Heart right ventricle (tissue), 16 donors: Measurements from ENCODE around the gene TNFSF15. TPM values are rescaled to one million over a fixed set of nuclear protein-coding genes. Genes with fewer than 3 reads are reported as not detected.

Experiments
- ATAC-seq, 8 donors: fragments of 200-7000 bp; cut with Tn5 transposase; one replicate each; pipeline ENCODE4 v1.9.1; 2020; ENCODE audit warnings: mild to moderate bottlenecking in 8 of 8, moderate library complexity in 8 of 8, moderate number of reproducible peaks in 1 of 8
- DNase-seq, 2 donors: peaks; one replicate each; pipeline ENCODE4 v3.0.0-alpha.2; 2020
- H3K27ac ChIP-seq, 10 donors: fragments of 200-600 bp; sonication (generic) in 2 of 10; one replicate each; pipeline versions ENCODE4 v1.5.0 to v1.8.0; 2020 to 2022; ENCODE audit warnings: mild to moderate bottlenecking in 3 of 10
- H3K27me3 ChIP-seq, 7 donors: fragments of 200-600 bp; one replicate each; pipeline ENCODE4 v1.8.0; 2021 to 2022; ENCODE audit warnings: mild to moderate bottlenecking in 2 of 7
- H3K36me3 ChIP-seq, 9 donors: fragments of 200-600 bp; sonication (generic) in 1 of 9; one replicate each; pipeline versions ENCODE4 v1.5.0 to v1.8.0; 2020 to 2022; ENCODE audit warnings: mild to moderate bottlenecking in 2 of 9
- H3K4me1 ChIP-seq, 9 donors: fragments of 200-600 bp; sonication (generic) in 1 of 9; one replicate each; pipeline versions ENCODE4 v1.5.0 to v1.8.0; 2020 to 2022; ENCODE audit warnings: mild to moderate bottlenecking in 4 of 9
- H3K4me3 ChIP-seq, 10 donors: fragments of 200-600 bp; sonication (generic) in 2 of 10; one replicate each; pipeline versions ENCODE4 v1.5.0 to v1.8.0; 2020 to 2022; ENCODE audit warnings: mild to moderate bottlenecking in 7 of 10, moderate library complexity in 2 of 10
- H3K9me3 ChIP-seq, 11 donors: fragments of 200-600 bp in 10 of 11; sonication (generic) in 2 of 11; one replicate each; pipeline versions ENCODE4 v1.5.0 to v1.8.0; 2013 to 2022; ENCODE audit warnings: mild to moderate bottlenecking in 2 of 11, control low read depth in 1 of 11, moderate library complexity in 1 of 11
- CTCF ChIP-seq, 9 donors: fragments of 200-600 bp; sonication (generic) in 2 of 9; IDR thresholded peaks; one replicate each; pipeline versions ENCODE4 v1.5.0 to v1.8.0; 2021 to 2022; ENCODE audit warnings: antibody characterized with exemption in 9 of 9, mild to moderate bottlenecking in 5 of 9, moderate library complexity in 1 of 9
- WGBS, 2 donors: extraction: QIAGEN DNeasy Blood & Tissue Kit; methylation state at CpG; one replicate each; pipeline ENCODE4 v1.1.7; 2013; ENCODE audit warnings: inconsistent platforms in 1 of 2; 5-methylcytosine and 5-hydroxymethylcytosine counted together
- intact Hi-C, 10 donors: fragments of 100-400 bp; cut with DNase I; formaldehyde crosslinking; loops; one replicate each; pipeline versions ENCODE4 v1.11.1 to v1.14.2; 2022
- polyA plus RNA-seq, 2 donors: library from polyadenylated mRNA; stranded (reverse); fragments of 200-250 nt; gene quantifications; one replicate each; pipeline ENCODE4 v1.2.3, GENCODE V29; 2013
- total RNA-seq, 10 donors: library from RNA; stranded (reverse); fragmentation: NEBNext Ultra II Directional in 3 of 10; extraction: Animal tissue kit (Norgen Biotek cat#: 25700) in 3 of 10; gene quantifications; one replicate each; pipeline versions ENCODE4 v1.2.1 to v1.2.4, GENCODE V29; 2021 to 2023
- donor health status: Arrhythmogenic right ventricular cardiomyopathy.
- donor health status: ischemic (EF 13 %, LVEDD 7.1; RV severe dilation, severe dysfunction).
- donor health status: healthy with polysubstance abuse.
- donor health status: DM: no; HTN: yes; CAD: no.
- donor health status: DM: no; HTN: no; CAD: no.
- donor health status: ischemic (EF 25% LVEDD 6.9; RV normal size, moderate dysfunction).
- donor health status: ischemic (EF 25% LVEDD 5.7; RV mildly dilated, moderate dysfunction).
- donor health status: healthy.
- donor health status: DM: yes; HTN: yes; CAD: no.
- donor health status: Ischemic cardiomyopathy.
- donor health status: ischemic (EF 35%, LVEDD 5.7; RV mildly dilated, moderate dysfunction).
- donor health status: nonischemic (EF 11% LVEDD 7.7; RV severe dilation, severe dysfunction).
- donor health status: DM: yes; HTN: yes; CAD: no.
- donor health status: PGD.
- donor health status: ischemic (EF 29% LVEDD 5.4; RV normal size, mild dysfunction).
- donor health status: nonischemic (EF 23%, LVEDD 6.1; RV moderate dilation, normal function).

The TNFSF15 gene
- total and polyA plus RNA-seq, 12 donors, result 0.01 to 0.62 (median 0.05) TPM; not detected in 5

DNA sequence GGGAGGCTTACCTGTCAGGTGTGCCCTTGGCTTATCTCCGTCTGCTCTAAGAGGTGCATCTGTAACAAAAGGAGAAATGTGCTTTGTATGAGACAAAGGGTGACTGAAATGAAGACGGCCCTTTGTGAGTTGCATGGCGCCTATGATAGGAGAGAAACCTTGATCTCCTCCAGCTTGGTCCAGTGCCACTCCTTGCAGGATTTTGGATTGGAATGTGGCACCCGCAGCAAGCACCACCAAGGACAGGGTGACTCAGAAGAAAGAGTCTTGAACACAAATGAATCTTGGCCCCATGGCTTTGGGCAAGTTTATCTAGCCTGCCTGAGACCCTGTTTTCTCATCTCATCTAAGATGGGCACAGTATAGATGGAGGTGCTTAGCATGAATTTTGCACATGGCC lies 13.4 kb downstream of the TNFSF15 start:
- whole genome bisulfite sequencing, 2 donors, result 92 to 96% methylated on average over 4 of the region's 4 CpGs
- intact Hi-C loops, result no loop called here
- no peaks in the 10 kb centered on the region for H3K4me1 ChIP-seq
- H3K27me3 ChIP-seq, result peaks cover 0 to 5% (median 0%) of the 10 kb centered on the region in 7 donors
- ATAC-seq, result no peak
- TF ChIP-seq CTCF (IDR thresholded peaks at IDR 0.05), result no peak
- DNase-seq, result no peak
- H3K27ac ChIP-seq, result no peak overlapping the region
- no peaks in the 10 kb centered on the region for H3K9me3 ChIP-seq
- H3K4me3 ChIP-seq, result no peak overlapping the region
- no peaks in the 10 kb centered on the region for H3K36me3 ChIP-seq

DNA sequence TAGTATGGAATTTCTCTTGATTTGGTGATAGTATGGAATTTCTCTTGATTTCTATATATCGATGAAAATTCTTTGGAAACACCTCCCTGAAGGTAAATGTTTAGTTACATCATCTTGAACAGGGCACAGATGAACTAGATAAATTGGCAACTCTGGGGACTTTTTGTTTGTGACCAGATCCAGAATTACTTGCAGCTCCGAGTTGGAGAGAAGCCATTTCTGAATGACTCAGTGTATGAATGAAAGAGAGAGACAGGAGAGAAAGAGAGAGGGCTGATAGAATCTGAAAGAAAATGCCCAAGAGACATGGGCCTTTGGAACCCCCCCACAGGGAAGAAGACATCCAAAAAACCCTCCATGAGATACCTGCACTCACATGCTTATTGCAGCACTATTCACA lies 14.1 kb downstream of the TNFSF15 start:
- Histone ChIP-seq H3K36me3 (no peaks in the 10 kb centered on the region), H3K27ac (no peak overlapping the region), H3K27me3 (peaks cover 0 to 4% (median 0%) of the 10 kb centered on the region in 7 donors), H3K9me3 (no peaks in the 10 kb centered on the region), H3K4me1 (no peaks in the 10 kb centered on the region), H3K4me3 (no peak overlapping the region)
- ATAC-seq, result no peak
- 86 to 89% methylated on average over 2 of the region's 2 CpGs for WGBS, 2 donors
- no peak for DNase-seq
- intact Hi-C loops, result no loop called here
- no peak for TF ChIP-seq CTCF (IDR thresholded peaks at IDR 0.05)

- Histone ChIP-seq H3K4me3 (no peak overlapping the region), H3K4me1 (no peaks in the 10 kb centered on the region), H3K27ac (no peak overlapping the region), H3K9me3 (no peaks in the 10 kb centered on the region), H3K36me3 (no peaks in the 10 kb centered on the region), H3K27me3 (no peaks in the 10 kb centered on the region)
- intact Hi-C loops, result no loop called here
- no peak for ATAC-seq
- no peak for TF ChIP-seq CTCF (IDR thresholded peaks at IDR 0.05)
- no peak for DNase-seq
Observed at GRCh38 chr9:114791312-114791711, 14.5 kb downstream of the TNFSF15 start.

- no peaks in the 10 kb centered on the region for H3K27me3 ChIP-seq
- no peaks in the 10 kb centered on the region for H3K4me1 ChIP-seq
- intact Hi-C loops, result no loop called here
- ATAC-seq (no peak), DNase-seq (no peak)
- no peak overlapping the region for H3K4me3 ChIP-seq
- no peaks in the 10 kb centered on the region for H3K9me3 ChIP-seq
- WGBS, 2 donors, result 68 to 70% methylated on average over 6 of the region's 6 CpGs
- no peaks in the 10 kb centered on the region for H3K36me3 ChIP-seq
- no peak for TF ChIP-seq CTCF (IDR thresholded peaks at IDR 0.05)
- H3K27ac ChIP-seq, result no peak overlapping the region
Observed at GRCh38 chr9:114790521-114790920, 15.3 kb downstream of the TNFSF15 start.
